Activated CD4-positive, alpha-beta memory T cell treated with anti-CD3 and anti-CD28 coated beads, Interleukin-2, amount 10 ng/mL, durations not matched to agents 7 days and 5 days (primary cell): Measurements from ENCODE around the gene VSX2. TPM values are rescaled to one million over a fixed set of nuclear protein-coding genes. Genes with fewer than 3 reads are reported as not detected.

Source experiments
- CTCF ChIA-PET: fragments of 350-600 bp; sonication (Branson Sonifier 250); formaldehyde crosslinking; loops from one replicate; lab custom pipeline; 2021; ENCODE audit warnings: antibody characterized with exemption, inconsistent platforms; lab: Charles Lee
- POLR2A ChIA-PET: fragments of 350-600 bp; sonication (Branson Sonifier 250); formaldehyde crosslinking; loops from one replicate; lab custom pipeline; 2021; ENCODE audit warnings: antibody characterized with exemption; lab: Charles Lee
- DNase-seq: peaks from one replicate; pipeline ENCODE4 v3.0.0-alpha.2; 2020
- H3K27ac Mint-ChIP-seq: one replicate; pipeline ENCODE4 v1.8.0; 2021; ENCODE audit warnings: mild to moderate bottlenecking, mixed read lengths
- H3K27me3 Mint-ChIP-seq: one replicate; pipeline ENCODE4 v1.8.0; 2021; ENCODE audit warnings: mixed read lengths
- H3K36me3 Mint-ChIP-seq: one replicate; pipeline ENCODE4 v1.8.0; 2021; ENCODE audit warnings: low read depth, mixed read lengths
- H3K4me1 Mint-ChIP-seq: one replicate; pipeline ENCODE4 v1.8.0; 2021; ENCODE audit warnings: mixed read lengths
- H3K4me3 Mint-ChIP-seq: one replicate; pipeline ENCODE4 v1.8.0; 2021; ENCODE audit warnings: mild to moderate bottlenecking, mixed read lengths
- H3K9me3 Mint-ChIP-seq: one replicate; pipeline ENCODE4 v1.8.0; 2021; ENCODE audit warnings: mixed read lengths
- total RNA-seq, 2 experiments: library from RNA; stranded (reverse); gene quantifications; one replicate each; pipeline ENCODE4 v1.2.3, GENCODE V29; 2021

The VSX2 gene
- total RNA-seq, 2 experiments from 2014 or later, result not detected

GRCh38 chr14:74239848-74240793 lies 872 bp downstream of the VSX2 start:
- Mint-ChIP-seq H3K36me3 (no peaks in the 10 kb centered on the region), H3K4me1 (peaks cover 17% of the 10 kb centered on the region), H3K27me3 (peaks cover 80% of the 10 kb centered on the region), H3K4me3 (no peak overlapping the region), H3K9me3 (no peaks in the 10 kb centered on the region), H3K27ac (no peak overlapping the region)
- POLR2A ChIA-PET, result interaction anchor here (1.2 kb wide), 1 partner anchor 9 kb away, joined by 3 read pairs; no protein-coding TSS in a partner anchor
- CTCF ChIA-PET, result no interaction called here
- DNase-seq, result no peak

- H3K27me3 Mint-ChIP-seq, result peaks cover 84% of the 10 kb centered on the region
- ChIA-PET CTCF (no interaction called here), POLR2A (interaction anchor here (1.2 kb wide), 1 partner anchor 10 kb away, joined by 3 read pairs; no protein-coding TSS in a partner anchor)
- H3K36me3 Mint-ChIP-seq, result no peaks in the 10 kb centered on the region
- H3K27ac Mint-ChIP-seq, result no peak overlapping the region
- no peak for DNase-seq
- H3K4me3 Mint-ChIP-seq, result peak overlapping the region; percentile 27
- no peaks in the 10 kb centered on the region for H3K9me3 Mint-ChIP-seq
- peaks cover 17% of the 10 kb centered on the region for H3K4me1 Mint-ChIP-seq
These were observed 1.8 kb downstream of the VSX2 start for GRCh38 chr14:74240794-74241651.

- H3K36me3 Mint-ChIP-seq, result no peaks in the 10 kb centered on the region
- H3K27me3 Mint-ChIP-seq, result peaks cover 87% of the 10 kb centered on the region
- no peak overlapping the region for H3K27ac Mint-ChIP-seq
- H3K9me3 Mint-ChIP-seq, result no peaks in the 10 kb centered on the region
- no peak for DNase-seq
- peaks cover 17% of the 10 kb centered on the region for H3K4me1 Mint-ChIP-seq
- CTCF ChIA-PET, result no interaction called here
- peak overlapping the region; percentile 27 for H3K4me3 Mint-ChIP-seq
- POLR2A ChIA-PET, result no interaction called here
These were observed 2.4 kb downstream of the VSX2 start for GRCh38 chr14:74241652-74242017.

- Mint-ChIP-seq H3K27ac (no peak overlapping the region), H3K9me3 (no peaks in the 10 kb centered on the region), H3K36me3 (no peaks in the 10 kb centered on the region), H3K4me1 (peaks cover 17% of the 10 kb centered on the region), H3K4me3 (no peak overlapping the region), H3K27me3 (peaks cover 91% of the 10 kb centered on the region)
- ChIA-PET CTCF (interaction anchor here (0.7 kb wide), 1 partner anchor 371 kb away, joined by 3 read pairs; no protein-coding TSS in a partner anchor), POLR2A (no interaction called here)
- no peak for DNase-seq
These were observed 3.0 kb downstream of the VSX2 start for GRCh38 chr14:74242021-74242779.

GRCh38 chr14:74242780-74243042 lies 3.5 kb downstream of the VSX2 start:
- no peak for DNase-seq
- H3K27ac Mint-ChIP-seq, result no peak overlapping the region
- no peaks in the 10 kb centered on the region for H3K36me3 Mint-ChIP-seq
- ChIA-PET CTCF (no interaction called here), POLR2A (no interaction called here)
- peaks cover 89% of the 10 kb centered on the region for H3K27me3 Mint-ChIP-seq
- no peaks in the 10 kb centered on the region for H3K9me3 Mint-ChIP-seq
- H3K4me3 Mint-ChIP-seq, result no peak overlapping the region
- H3K4me1 Mint-ChIP-seq, result peaks cover 17% of the 10 kb centered on the region

GRCh38 chr14:74243051-74243450 lies 3.8 kb downstream of the VSX2 start:
- POLR2A ChIA-PET, result no interaction called here
- CTCF ChIA-PET, result no interaction called here
- Mint-ChIP-seq H3K27ac (no peak overlapping the region), H3K4me3 (no peak overlapping the region), H3K9me3 (no peaks in the 10 kb centered on the region), H3K4me1 (peaks cover 17% of the 10 kb centered on the region), H3K36me3 (no peaks in the 10 kb centered on the region), H3K27me3 (peaks cover 86% of the 10 kb centered on the region)
- DNase-seq, result no peak

GRCh38 chr14:74244115-74244514 lies 4.9 kb downstream of the VSX2 start:
- POLR2A ChIA-PET, result no interaction called here
- CTCF ChIA-PET, result interaction anchor here (0.7 kb wide), 1 partner anchor 122 kb away, joined by 3 read pairs; no protein-coding TSS in a partner anchor
- H3K4me1 Mint-ChIP-seq, result peaks cover 13% of the 10 kb centered on the region

GRCh38 chr14:74245292-74245691 lies 6.0 kb downstream of the VSX2 start:
- CTCF ChIA-PET, result interaction anchor here (1.2 kb wide), 1 partner anchor 8 kb away, joined by 5 read pairs; no protein-coding TSS in a partner anchor
- Mint-ChIP-seq H3K27me3 (peaks cover 77% of the 10 kb centered on the region), H3K4me1 (peaks cover 12% of the 10 kb centered on the region)

More at GRCh38 chr14:74244115-74244514, 4.9 kb downstream of the VSX2 start:
- Mint-ChIP-seq H3K27me3 (peaks cover 80% of the 10 kb centered on the region), H3K27ac (no peak overlapping the region), H3K9me3 (no peaks in the 10 kb centered on the region), H3K36me3 (no peaks in the 10 kb centered on the region), H3K4me3 (no peak overlapping the region)
- no peak for DNase-seq

GRCh38 chr14:74246542-74246941 lies 7.3 kb downstream of the VSX2 start:
- POLR2A ChIA-PET, result no interaction called here
- Mint-ChIP-seq H3K36me3 (no peaks in the 10 kb centered on the region), H3K27ac (no peak overlapping the region)

More at GRCh38 chr14:74245292-74245691, 6.0 kb downstream of the VSX2 start:
- H3K4me3 Mint-ChIP-seq, result no peak overlapping the region
- no peak overlapping the region for H3K27ac Mint-ChIP-seq
- POLR2A ChIA-PET, result no interaction called here
- no peaks in the 10 kb centered on the region for H3K36me3 Mint-ChIP-seq
- H3K9me3 Mint-ChIP-seq, result no peaks in the 10 kb centered on the region
- no peak for DNase-seq

GRCh38 chr14:74248017-74248416 lies 8.8 kb downstream of the VSX2 start:
- H3K4me3 Mint-ChIP-seq, result no peak overlapping the region
- H3K4me1 Mint-ChIP-seq, result peaks cover 7% of the 10 kb centered on the region
- ChIA-PET CTCF (interaction anchor here (0.7 kb wide), 1 partner anchor 19 kb away, joined by 3 read pairs; no protein-coding TSS in a partner anchor), POLR2A (no interaction called here)
- H3K27me3 Mint-ChIP-seq, result peaks cover 59% of the 10 kb centered on the region
- no peak for DNase-seq
- H3K36me3 Mint-ChIP-seq, result no peaks in the 10 kb centered on the region
- H3K27ac Mint-ChIP-seq, result no peak overlapping the region
- no peaks in the 10 kb centered on the region for H3K9me3 Mint-ChIP-seq

More at GRCh38 chr14:74246542-74246941, 7.3 kb downstream of the VSX2 start:
- Mint-ChIP-seq H3K9me3 (no peaks in the 10 kb centered on the region), H3K4me3 (no peak overlapping the region), H3K4me1 (peaks cover 12% of the 10 kb centered on the region), H3K27me3 (peaks cover 69% of the 10 kb centered on the region)
- CTCF ChIA-PET, result interaction anchor here (0.5 to 1.7 kb wide), 3 partner anchors 10 to 143 kb away, joined by 3 to 4 read pairs (median 3); no protein-coding TSS in a partner anchor
- no peak for DNase-seq

GRCh38 chr14:74249433-74250375 lies 10.5 kb downstream of the VSX2 start:
- no peak overlapping the region for H3K27ac Mint-ChIP-seq
- peaks cover 7% of the 10 kb centered on the region for H3K4me1 Mint-ChIP-seq
- peaks cover 47% of the 10 kb centered on the region for H3K27me3 Mint-ChIP-seq
- ChIA-PET CTCF (interaction anchor here (1.3 to 1.6 kb wide), 2 partner anchors 11 to 137 kb away, joined by 5 read pairs; partner anchors contain the start of gene VSX2), POLR2A (no interaction called here)
- H3K4me3 Mint-ChIP-seq, result no peak overlapping the region
- H3K9me3 Mint-ChIP-seq, result no peaks in the 10 kb centered on the region
- no peaks in the 10 kb centered on the region for H3K36me3 Mint-ChIP-seq
- no peak for DNase-seq
